Right hindlimb (tissue), 1 donor: ENCODE data around the gene FNDC1.

Experiments
- DNase-seq: peaks from one replicate; pipeline ENCODE4 v3.0.0-alpha.2; 2018

Gene FNDC1

GRCh38 chr6:159309723-159310122 is 140.5 kb downstream of the FNDC1 start:
- no peak for DNase-seq

GRCh38 chr6:159311618-159312017 is 142.4 kb downstream of the FNDC1 start:
- no peak for DNase-seq

GRCh38 chr6:159312206-159312605 is 143.0 kb downstream of the FNDC1 start:
- no peak for DNase-seq

DNA sequence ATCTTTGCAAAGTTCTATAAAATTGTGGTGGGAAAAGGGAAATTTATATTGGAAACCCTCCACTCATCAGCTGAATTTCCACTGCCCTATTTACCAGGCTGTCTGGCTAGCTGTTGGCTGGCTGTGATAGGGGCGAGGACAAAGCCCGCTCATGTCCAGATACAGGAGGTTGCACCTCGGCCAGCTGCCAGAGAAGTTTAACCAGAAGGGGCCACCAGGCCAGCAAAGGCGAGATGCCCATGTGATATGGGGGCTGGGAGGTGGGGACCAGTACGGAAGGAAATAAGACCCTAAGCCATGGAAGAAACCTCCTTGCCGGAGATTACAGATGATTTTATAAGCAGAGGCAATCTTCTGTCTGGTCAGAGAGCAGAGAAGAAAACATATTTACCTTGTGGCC is 143.8 kb downstream of the FNDC1 start:
- peak; percentile 63 for DNase-seq

GRCh38 chr6:159315562-159315961 is 146.4 kb downstream of the FNDC1 start:
- no peak for DNase-seq

DNA sequence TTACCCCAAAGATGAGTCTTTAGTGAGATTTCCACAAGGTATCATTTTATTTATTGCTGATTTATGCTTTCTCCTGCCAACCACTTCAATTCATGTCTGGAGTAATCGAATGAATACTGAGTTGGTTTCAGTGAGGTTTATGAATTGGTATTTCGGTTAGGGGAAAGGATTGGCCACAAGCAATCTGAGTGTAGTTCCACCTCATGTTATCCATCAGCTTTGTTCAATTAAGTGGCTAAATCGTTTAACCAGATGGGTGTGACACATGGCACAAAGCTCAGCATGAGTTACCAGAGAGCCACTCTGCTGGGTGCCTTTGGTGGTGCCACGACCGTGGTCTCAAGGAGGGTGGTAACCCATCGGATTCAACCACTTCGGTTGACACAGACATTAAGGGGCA is 148.2 kb downstream of the FNDC1 start:
- DNase-seq, result no peak

- DNase-seq, result no peak
These were observed 152.1 kb downstream of the FNDC1 start for GRCh38 chr6:159321267-159321666.
